Heart left ventricle (tissue), 16 donors: ENCODE measurements around the gene KCNJ13. TPM values are rescaled to one million over a fixed set of nuclear protein-coding genes. Genes with fewer than 3 reads are reported as not detected.

ENCODE experiments used
- ATAC-seq, 4 donors: fragments of 200-7000 bp; cut with Tn5 transposase; one replicate each; pipeline ENCODE4 v1.9.1; 2020 to 2022; ENCODE audit warnings: moderate library complexity in 4 of 4, mild to moderate bottlenecking in 3 of 4, moderate number of reproducible peaks in 1 of 4
- DNase-seq, 5 donors: peaks; one replicate each; pipeline ENCODE4 v3.0.0-alpha.2; 2020
- H3K27ac ChIP-seq, 12 donors: fragments of 200-600 bp; sonication (generic) in 4 of 12; one replicate each; pipeline versions ENCODE4 v1.5.0 to v1.8.0; 2016 to 2022; ENCODE audit warnings: mild to moderate bottlenecking in 2 of 12
- H3K27me3 ChIP-seq, 9 donors: fragments of 200-600 bp; sonication (generic) in 2 of 9; one replicate each; pipeline versions ENCODE4 v1.5.1 to v1.8.0; 2016 to 2022; ENCODE audit warnings: mild to moderate bottlenecking in 3 of 9
- H3K36me3 ChIP-seq, 9 donors: fragments of 200-600 bp; sonication (generic) in 2 of 9; one replicate each; pipeline versions ENCODE4 v1.5.0 to v1.8.0; 2018 to 2022; ENCODE audit warnings: mild to moderate bottlenecking in 2 of 9
- H3K4me1 ChIP-seq, 12 donors: fragments of 200-600 bp; sonication (generic) in 4 of 12; one replicate each; pipeline versions ENCODE4 v1.5.0 to v1.8.0; 2016 to 2022; ENCODE audit warnings: mild to moderate bottlenecking in 3 of 12
- H3K4me3 ChIP-seq, 12 donors: fragments of 200-600 bp; sonication (generic) in 4 of 12; one replicate each; pipeline versions ENCODE4 v1.5.0 to v1.8.0; 2017 to 2022; ENCODE audit warnings: mild to moderate bottlenecking in 9 of 12, moderate library complexity in 4 of 12
- H3K9me3 ChIP-seq, 12 donors: fragments of 200-600 bp; sonication (generic) in 4 of 12; one replicate each; pipeline versions ENCODE4 v1.5.0 to v1.8.0; 2016 to 2022; ENCODE audit warnings: mild to moderate bottlenecking in 1 of 12
- POLR2A ChIP-seq, 2 donors: fragments of 450-650 bp; IDR thresholded peaks; one replicate each; pipeline ENCODE4 v1.6.1; 2017; ENCODE audit warnings: antibody characterized with exemption in 2 of 2, mild to moderate bottlenecking in 2 of 2, moderate library complexity in 2 of 2
- WGBS, 4 donors: extraction: QIAGEN DNeasy Blood & Tissue Kit in 2 of 4; methylation state at CpG; one replicate each; pipeline versions ENCODE4 v1.1.5 to v1.1.7; 2013 to 2018; 5-methylcytosine and 5-hydroxymethylcytosine counted together
- intact Hi-C, 10 donors: fragments of 100-400 bp; cut with DNase I; formaldehyde crosslinking; loops; one replicate each; pipeline versions ENCODE4 v1.11.1 to v1.14.2; 2022
- polyA plus RNA-seq, 2 donors: library from polyadenylated mRNA; stranded (reverse); fragments of 200-250 nt; gene quantifications; one replicate each; pipeline ENCODE4 v1.2.3, GENCODE V29; 2013
- total RNA-seq, 9 donors: library from RNA; depleted of rRNA in 2 of 9; stranded (reverse); fragments of >200 nt in 2 of 9; fragmentation: NEBNext Ultra II Directional in 3 of 9; extraction: Animal tissue kit (Norgen Biotek cat#: 25700) in 3 of 9; gene quantifications; one replicate each; pipeline versions ENCODE4 v1.1.0 to v1.2.4, GENCODE V29; 2016 to 2023
- TF ChIP-seq, protein P1 (sequence below), 12 donors: fragments of 200-600 bp; sonication (generic) in 4 of 12; IDR thresholded peaks; one replicate each; pipeline versions ENCODE4 v1.5.0 to v1.8.0; 2018 to 2022; ENCODE audit warnings: antibody characterized with exemption in 12 of 12, mild to moderate bottlenecking in 5 of 12
- donor health status: ischemic (EF 13 %, LVEDD 7.1; RV severe dilation, severe dysfunction).
- donor health status: healthy with polysubstance abuse.
- donor health status: DM: no; HTN: yes; CAD: no.
- donor health status: DM: no; HTN: no; CAD: no.
- donor health status: ischemic (EF 25% LVEDD 6.9; RV normal size, moderate dysfunction).
- donor health status: ischemic (EF 25% LVEDD 5.7; RV mildly dilated, moderate dysfunction).
- donor health status: healthy.
- donor health status: DM: yes; HTN: yes; CAD: no.
- donor health status: ischemic (EF 35%, LVEDD 5.7; RV mildly dilated, moderate dysfunction).
- donor health status: nonischemic (EF 11% LVEDD 7.7; RV severe dilation, severe dysfunction).
- donor health status: DM: yes; HTN: yes; CAD: no.
- donor health status: PGD.
- donor health status: ischemic (EF 29% LVEDD 5.4; RV normal size, mild dysfunction).
- donor health status: nonischemic (EF 23%, LVEDD 6.1; RV moderate dilation, normal function).

Gene KCNJ13
- total and polyA plus RNA-seq, 11 donors, result not detected

DNA sequence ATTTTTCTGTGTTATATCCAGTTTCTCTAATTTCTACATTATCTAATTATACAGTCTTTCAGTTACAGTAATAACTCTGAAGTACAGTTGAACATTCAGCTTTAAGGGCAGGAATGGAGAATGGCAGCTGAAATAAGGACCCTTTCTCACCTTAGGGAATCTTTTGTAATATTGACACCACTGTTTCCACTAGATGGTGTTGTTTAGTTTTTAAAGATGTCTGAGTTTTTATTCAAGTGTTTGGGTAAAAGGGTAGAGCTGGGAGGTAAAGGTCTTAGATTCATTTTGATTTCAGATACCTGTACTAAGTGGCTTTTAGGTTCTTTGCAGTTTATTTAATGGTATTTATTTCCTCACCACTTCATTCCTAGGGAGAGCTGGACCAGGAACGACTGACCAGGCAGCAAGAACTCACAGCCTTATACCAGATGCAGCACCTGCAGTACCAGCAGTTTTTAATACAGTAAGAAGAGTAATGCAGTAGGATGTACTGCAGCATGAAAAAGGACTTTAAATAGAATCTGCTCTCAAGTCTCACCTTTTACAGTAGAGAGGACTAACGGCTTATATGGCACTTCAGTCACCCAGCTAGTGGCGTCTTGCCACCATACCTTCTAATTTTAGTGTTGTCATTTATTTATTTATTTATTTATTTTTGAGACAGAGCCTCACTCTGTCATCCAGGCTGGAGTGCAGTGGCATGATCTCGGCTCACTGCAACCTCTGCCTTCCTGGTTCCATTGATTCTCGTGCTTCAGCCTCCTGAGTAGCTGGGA, 33.2 kb upstream of the KCNJ13 start:
- DNase-seq (peak in 4 of 5 donors; percentile 35 to 43 (median 38)), ATAC-seq (peak; percentile 82 to 95 (median 92))

DNA sequence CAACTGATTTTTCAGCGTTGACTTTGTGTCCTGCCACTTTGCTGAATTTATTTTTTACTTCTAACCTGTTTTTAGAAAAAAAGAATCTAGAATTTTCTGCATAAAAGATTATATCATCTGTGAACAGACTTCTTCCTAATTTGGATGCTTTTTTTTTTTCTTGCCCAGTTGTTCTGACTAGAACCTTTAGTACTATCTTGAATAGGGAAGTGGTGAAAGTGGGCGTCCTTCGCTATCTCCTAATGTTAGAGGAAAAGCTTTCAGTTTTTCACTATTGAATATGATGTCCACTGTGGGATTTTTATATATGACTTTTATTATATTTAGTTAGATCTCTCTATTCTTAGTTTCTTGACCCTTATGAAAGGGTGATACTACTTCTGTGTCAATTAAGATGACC, 25.7 kb upstream of the KCNJ13 start:
- DNase-seq (no peak), ATAC-seq (no peak)
- H3K4me1 ChIP-seq, result no peaks in the 10 kb centered on the region
- WGBS, 4 donors, result 97% methylated on average over 3 of the region's 3 CpGs
- H3K4me3 ChIP-seq, result no peak overlapping the region
- intact Hi-C loops, result no loop called here
- H3K27me3 ChIP-seq, result no peaks in the 10 kb centered on the region
- TF ChIP-seq, protein P1, sequence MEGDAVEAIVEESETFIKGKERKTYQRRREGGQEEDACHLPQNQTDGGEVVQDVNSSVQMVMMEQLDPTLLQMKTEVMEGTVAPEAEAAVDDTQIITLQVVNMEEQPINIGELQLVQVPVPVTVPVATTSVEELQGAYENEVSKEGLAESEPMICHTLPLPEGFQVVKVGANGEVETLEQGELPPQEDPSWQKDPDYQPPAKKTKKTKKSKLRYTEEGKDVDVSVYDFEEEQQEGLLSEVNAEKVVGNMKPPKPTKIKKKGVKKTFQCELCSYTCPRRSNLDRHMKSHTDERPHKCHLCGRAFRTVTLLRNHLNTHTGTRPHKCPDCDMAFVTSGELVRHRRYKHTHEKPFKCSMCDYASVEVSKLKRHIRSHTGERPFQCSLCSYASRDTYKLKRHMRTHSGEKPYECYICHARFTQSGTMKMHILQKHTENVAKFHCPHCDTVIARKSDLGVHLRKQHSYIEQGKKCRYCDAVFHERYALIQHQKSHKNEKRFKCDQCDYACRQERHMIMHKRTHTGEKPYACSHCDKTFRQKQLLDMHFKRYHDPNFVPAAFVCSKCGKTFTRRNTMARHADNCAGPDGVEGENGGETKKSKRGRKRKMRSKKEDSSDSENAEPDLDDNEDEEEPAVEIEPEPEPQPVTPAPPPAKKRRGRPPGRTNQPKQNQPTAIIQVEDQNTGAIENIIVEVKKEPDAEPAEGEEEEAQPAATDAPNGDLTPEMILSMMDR (IDR thresholded peaks at IDR 0.05), result no peak
- TF ChIP-seq POLR2A (IDR thresholded peaks at IDR 0.05), result no peak
- H3K36me3 ChIP-seq, result peaks cover 0 to 62% (median 36%) of the 10 kb centered on the region in 9 donors
- H3K27ac ChIP-seq, result no peak overlapping the region
- peaks cover 0 to 26% (median 10%) of the 10 kb centered on the region in 12 donors for H3K9me3 ChIP-seq

More for the DNA sequence above, 33.2 kb upstream of the KCNJ13 start:
- H3K36me3 ChIP-seq, result peaks cover 2 to 94% (median 87%) of the 10 kb centered on the region in 9 donors
- H3K4me1 ChIP-seq, result peaks cover 0 to 9% (median 0%) of the 10 kb centered on the region in 12 donors
- TF ChIP-seq, protein P1 (IDR thresholded peaks at IDR 0.05), result peak in 1 of 12 donors; percentile 13
- no peak for TF ChIP-seq POLR2A (IDR thresholded peaks at IDR 0.05)
- H3K27ac ChIP-seq, result peak overlapping the region in 9 of 12 donors; percentile 22 to 73 (median 47)
- 54 to 65% (median 59%) methylated on average over 5 of the region's 5 CpGs for WGBS, 4 donors
- no peaks in the 10 kb centered on the region for H3K27me3 ChIP-seq
- H3K4me3 ChIP-seq, result no peak overlapping the region
- intact Hi-C loops, result no loop called here
- H3K9me3 ChIP-seq, result no peaks in the 10 kb centered on the region

DNA sequence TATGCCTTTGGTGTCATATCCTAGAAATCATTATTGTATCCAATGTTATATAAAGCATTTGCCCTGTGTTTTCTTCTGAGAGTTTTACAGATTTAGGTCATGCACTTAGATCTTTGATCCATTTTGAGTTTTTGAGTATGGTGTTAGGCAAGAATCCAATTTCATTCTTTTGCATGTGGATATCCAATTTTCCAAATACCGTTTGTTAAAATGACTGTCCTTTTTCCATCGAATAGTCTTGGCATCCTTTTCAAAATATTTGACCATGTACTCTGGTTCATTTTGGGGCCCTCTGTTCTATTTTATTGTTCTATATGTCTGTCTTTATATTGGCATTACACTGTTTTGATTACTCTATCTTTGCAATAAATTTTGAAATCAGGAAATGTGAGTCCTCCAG, 23.8 kb upstream of the KCNJ13 start:
- TF ChIP-seq, protein P1 (IDR thresholded peaks at IDR 0.05), result no peak
- no peak for TF ChIP-seq POLR2A (IDR thresholded peaks at IDR 0.05)
- H3K27ac ChIP-seq, result no peak overlapping the region
- peaks cover 0 to 63% (median 43%) of the 10 kb centered on the region in 9 donors for H3K36me3 ChIP-seq
- intact Hi-C loops, result no loop called here
- ATAC-seq (no peak), DNase-seq (no peak)
- no peaks in the 10 kb centered on the region for H3K27me3 ChIP-seq
- no peaks in the 10 kb centered on the region for H3K4me1 ChIP-seq
- 78 to 89% (median 80%) methylated on average over 2 of the region's 2 CpGs for WGBS, 4 donors
- H3K4me3 ChIP-seq, result no peak overlapping the region
- H3K9me3 ChIP-seq, result peaks cover 0 to 26% (median 10%) of the 10 kb centered on the region in 12 donors

DNA sequence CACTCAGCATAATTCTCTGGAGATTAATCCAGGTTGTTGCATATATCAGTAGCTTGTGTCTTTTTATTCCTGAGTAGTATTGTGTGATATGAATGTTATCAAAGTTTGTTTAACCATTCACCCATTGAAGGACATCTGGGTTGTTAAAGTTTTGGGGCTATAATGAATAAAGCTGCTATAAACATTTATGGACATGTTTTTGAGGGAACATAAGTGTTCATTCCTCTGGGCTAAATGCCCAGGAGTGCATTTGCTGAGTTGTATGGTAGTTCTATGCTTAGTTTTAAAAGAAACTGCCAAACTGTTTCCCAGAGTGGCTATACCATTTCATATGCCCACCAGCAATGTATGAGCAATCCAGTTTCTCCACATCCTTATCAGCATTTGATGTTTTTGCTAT, 21.8 kb upstream of the KCNJ13 start:
- Histone ChIP-seq H3K4me3 (no peak overlapping the region), H3K27ac (no peak overlapping the region), H3K9me3 (peaks cover 0 to 25% (median 10%) of the 10 kb centered on the region in 12 donors), H3K4me1 (no peaks in the 10 kb centered on the region), H3K27me3 (no peaks in the 10 kb centered on the region), H3K36me3 (peaks cover 0 to 83% (median 58%) of the 10 kb centered on the region in 9 donors)
- TF ChIP-seq, protein P1 (IDR thresholded peaks at IDR 0.05), result no peak
- TF ChIP-seq POLR2A (IDR thresholded peaks at IDR 0.05), result no peak
- intact Hi-C loops, result no loop called here
- ATAC-seq (no peak), DNase-seq (no peak)
